K562 (cell line): ENCODE data around the gene C6orf15. TPM values are rescaled to one million over a fixed set of nuclear protein-coding genes. Genes with fewer than 3 reads are reported as not detected.

Experiments
- HINFP ChIP-seq: fragments of 450-650 bp; conservative IDR thresholded peaks from 2 replicates; pipeline ENCODE4 v1.6.1; 2016; ENCODE audit warnings: missing genetic modification characterization, low read depth, mild to moderate bottlenecking, control low read depth, missing compliant biosample characterization
- JUND ChIP-seq, 2 experiments: IDR thresholded peaks; 2 replicates in 1 of 2; 3 replicates in 1 of 2; pipeline ENCODE4 v1.6.1; 2011; ENCODE audit warnings: borderline replicate concordance in 2 of 2, low read depth in 2 of 2, low read length in 2 of 2, improper control_type of control experiment in 1 of 2, missing biosample characterization in 1 of 2, missing genetic modification characterization in 1 of 2, missing genetic modification reagents in 1 of 2
- LARP7 ChIP-seq: fragments of 450-650 bp; IDR thresholded peaks from 2 replicates; pipeline ENCODE4 v1.6.1; 2016
- STAG1 ChIP-seq: sonication (generic); formaldehyde crosslinking; IDR thresholded peaks from 2 replicates; pipeline ENCODE4 v1.5.0; 2020; ENCODE audit warnings: missing genetic modification reagents, borderline replicate concordance
- ZNF224 ChIP-seq: sonication (generic); formaldehyde crosslinking; IDR thresholded peaks from 2 replicates; pipeline ENCODE4 v1.8.0; 2022; ENCODE audit warnings: mild to moderate bottlenecking, missing genetic modification reagents
- ZNF311 ChIP-seq: fragments of 250-450 bp; sonication (Bioruptor Pico); IDR thresholded peaks from 2 replicates; pipeline ENCODE4 v1.4.0; 2020; ENCODE audit warnings: mild to moderate bottlenecking, moderate library complexity
- polyA plus RNA-seq, 8 experiments: library from polyadenylated mRNA; depleted of rRNA in 4 of 8; stranded (reverse) in 5 of 8; unstranded in 3 of 8; fragments of >200 nt; fragmentation: Nextera tagmentation in 2 of 8; fragmentation: Illumina TruSeq in 1 of 8; extraction: Ambion mirVana in 2 of 8; extraction: Trizol in 1 of 8; gene quantifications; 2 replicates each; pipeline versions ENCODE4 v1.2.1 to v1.2.3, GENCODE V29; 2011 to 2014; ENCODE audit warnings: inconsistent platforms in 1 of 8, missing spikeins in 1 of 8
- total RNA-seq, 7 experiments: library from RNA; depleted of rRNA in 6 of 7; stranded (reverse); fragments of >200 nt in 6 of 7; fragmentation: Illumina TruSeq in 2 of 7; extraction: Trizol in 2 of 7; gene quantifications; 2 replicates each; pipeline versions ENCODE4 v1.2.1 to v1.2.3, GENCODE V29; 2011 to 2021; ENCODE audit warnings: low replicate concordance in 1 of 7
- TF ChIP-seq, protein P1 (sequence below): fragments of 200-600 bp; sonication (generic); IDR thresholded peaks from one replicate; pipeline ENCODE4 v1.6.1; 2012; ENCODE audit warnings: mild to moderate bottlenecking, low read depth, low read length, inconsistent platforms

C6orf15 gene
- total and polyA plus RNA-seq, 9 of the 15 experiments (the other 6 are each of a cell fraction or from before 2014, with no cell fraction given) = not detected

DNA sequence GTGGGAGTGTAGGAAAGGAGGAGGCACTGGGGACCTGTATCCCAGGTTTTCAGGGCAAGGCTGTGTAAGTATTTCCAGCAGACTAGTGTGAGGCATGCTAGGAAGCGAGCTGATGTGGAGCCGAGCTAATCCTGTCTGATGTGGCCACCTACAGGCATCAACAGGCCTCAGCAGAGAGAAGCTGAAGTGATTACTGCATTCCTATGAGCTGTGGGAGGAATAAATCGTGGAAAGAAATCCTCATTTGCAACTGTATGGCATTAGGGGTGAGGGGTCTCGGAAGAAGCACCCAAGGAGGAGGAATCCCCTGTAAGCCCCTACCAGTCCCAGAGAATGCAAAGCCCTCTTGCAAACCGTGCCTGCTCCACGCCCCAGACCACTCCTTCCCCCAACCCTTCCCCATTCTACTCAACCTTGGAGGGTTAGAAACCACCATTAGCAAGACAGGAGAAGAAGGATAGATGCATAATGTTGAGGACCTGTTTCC is 41.6 kb downstream of the C6orf15 start (continued):
- TF ChIP-seq, protein P1, sequence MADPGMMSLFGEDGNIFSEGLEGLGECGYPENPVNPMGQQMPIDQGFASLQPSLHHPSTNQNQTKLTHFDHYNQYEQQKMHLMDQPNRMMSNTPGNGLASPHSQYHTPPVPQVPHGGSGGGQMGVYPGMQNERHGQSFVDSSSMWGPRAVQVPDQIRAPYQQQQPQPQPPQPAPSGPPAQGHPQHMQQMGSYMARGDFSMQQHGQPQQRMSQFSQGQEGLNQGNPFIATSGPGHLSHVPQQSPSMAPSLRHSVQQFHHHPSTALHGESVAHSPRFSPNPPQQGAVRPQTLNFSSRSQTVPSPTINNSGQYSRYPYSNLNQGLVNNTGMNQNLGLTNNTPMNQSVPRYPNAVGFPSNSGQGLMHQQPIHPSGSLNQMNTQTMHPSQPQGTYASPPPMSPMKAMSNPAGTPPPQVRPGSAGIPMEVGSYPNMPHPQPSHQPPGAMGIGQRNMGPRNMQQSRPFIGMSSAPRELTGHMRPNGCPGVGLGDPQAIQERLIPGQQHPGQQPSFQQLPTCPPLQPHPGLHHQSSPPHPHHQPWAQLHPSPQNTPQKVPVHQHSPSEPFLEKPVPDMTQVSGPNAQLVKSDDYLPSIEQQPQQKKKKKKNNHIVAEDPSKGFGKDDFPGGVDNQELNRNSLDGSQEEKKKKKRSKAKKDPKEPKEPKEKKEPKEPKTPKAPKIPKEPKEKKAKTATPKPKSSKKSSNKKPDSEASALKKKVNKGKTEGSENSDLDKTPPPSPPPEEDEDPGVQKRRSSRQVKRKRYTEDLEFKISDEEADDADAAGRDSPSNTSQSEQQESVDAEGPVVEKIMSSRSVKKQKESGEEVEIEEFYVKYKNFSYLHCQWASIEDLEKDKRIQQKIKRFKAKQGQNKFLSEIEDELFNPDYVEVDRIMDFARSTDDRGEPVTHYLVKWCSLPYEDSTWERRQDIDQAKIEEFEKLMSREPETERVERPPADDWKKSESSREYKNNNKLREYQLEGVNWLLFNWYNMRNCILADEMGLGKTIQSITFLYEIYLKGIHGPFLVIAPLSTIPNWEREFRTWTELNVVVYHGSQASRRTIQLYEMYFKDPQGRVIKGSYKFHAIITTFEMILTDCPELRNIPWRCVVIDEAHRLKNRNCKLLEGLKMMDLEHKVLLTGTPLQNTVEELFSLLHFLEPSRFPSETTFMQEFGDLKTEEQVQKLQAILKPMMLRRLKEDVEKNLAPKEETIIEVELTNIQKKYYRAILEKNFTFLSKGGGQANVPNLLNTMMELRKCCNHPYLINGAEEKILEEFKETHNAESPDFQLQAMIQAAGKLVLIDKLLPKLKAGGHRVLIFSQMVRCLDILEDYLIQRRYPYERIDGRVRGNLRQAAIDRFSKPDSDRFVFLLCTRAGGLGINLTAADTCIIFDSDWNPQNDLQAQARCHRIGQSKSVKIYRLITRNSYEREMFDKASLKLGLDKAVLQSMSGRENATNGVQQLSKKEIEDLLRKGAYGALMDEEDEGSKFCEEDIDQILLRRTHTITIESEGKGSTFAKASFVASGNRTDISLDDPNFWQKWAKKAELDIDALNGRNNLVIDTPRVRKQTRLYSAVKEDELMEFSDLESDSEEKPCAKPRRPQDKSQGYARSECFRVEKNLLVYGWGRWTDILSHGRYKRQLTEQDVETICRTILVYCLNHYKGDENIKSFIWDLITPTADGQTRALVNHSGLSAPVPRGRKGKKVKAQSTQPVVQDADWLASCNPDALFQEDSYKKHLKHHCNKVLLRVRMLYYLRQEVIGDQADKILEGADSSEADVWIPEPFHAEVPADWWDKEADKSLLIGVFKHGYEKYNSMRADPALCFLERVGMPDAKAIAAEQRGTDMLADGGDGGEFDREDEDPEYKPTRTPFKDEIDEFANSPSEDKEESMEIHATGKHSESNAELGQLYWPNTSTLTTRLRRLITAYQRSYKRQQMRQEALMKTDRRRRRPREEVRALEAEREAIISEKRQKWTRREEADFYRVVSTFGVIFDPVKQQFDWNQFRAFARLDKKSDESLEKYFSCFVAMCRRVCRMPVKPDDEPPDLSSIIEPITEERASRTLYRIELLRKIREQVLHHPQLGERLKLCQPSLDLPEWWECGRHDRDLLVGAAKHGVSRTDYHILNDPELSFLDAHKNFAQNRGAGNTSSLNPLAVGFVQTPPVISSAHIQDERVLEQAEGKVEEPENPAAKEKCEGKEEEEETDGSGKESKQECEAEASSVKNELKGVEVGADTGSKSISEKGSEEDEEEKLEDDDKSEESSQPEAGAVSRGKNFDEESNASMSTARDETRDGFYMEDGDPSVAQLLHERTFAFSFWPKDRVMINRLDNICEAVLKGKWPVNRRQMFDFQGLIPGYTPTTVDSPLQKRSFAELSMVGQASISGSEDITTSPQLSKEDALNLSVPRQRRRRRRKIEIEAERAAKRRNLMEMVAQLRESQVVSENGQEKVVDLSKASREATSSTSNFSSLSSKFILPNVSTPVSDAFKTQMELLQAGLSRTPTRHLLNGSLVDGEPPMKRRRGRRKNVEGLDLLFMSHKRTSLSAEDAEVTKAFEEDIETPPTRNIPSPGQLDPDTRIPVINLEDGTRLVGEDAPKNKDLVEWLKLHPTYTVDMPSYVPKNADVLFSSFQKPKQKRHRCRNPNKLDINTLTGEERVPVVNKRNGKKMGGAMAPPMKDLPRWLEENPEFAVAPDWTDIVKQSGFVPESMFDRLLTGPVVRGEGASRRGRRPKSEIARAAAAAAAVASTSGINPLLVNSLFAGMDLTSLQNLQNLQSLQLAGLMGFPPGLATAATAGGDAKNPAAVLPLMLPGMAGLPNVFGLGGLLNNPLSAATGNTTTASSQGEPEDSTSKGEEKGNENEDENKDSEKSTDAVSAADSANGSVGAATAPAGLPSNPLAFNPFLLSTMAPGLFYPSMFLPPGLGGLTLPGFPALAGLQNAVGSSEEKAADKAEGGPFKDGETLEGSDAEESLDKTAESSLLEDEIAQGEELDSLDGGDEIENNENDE = no peak
- 0 out of 2 replicates have a peak, but pooled peaks have one; percentile 19 for TF ChIP-seq STAG1 (CRISPR knock-in tag)
- 0 out of 2 replicates have a peak, but pooled peaks have one; percentile 10 for TF ChIP-seq JUND (IDR thresholded peaks at IDR 0.05; ENCODE audit: borderline replicate concordance, low read depth, low read length)
- TF ChIP-seq JUND (tag; IDR thresholded peaks at IDR 0.05; ENCODE audit: borderline replicate concordance, low read depth, low read length) = no peak; the same call in 2 of the 3 replicates
- TF ChIP-seq ZNF311 (CRISPR knock-in tag) = no peak
- no peak for TF ChIP-seq LARP7
- TF ChIP-seq ZNF224 (CRISPR knock-in tag) = no peak
- no peak for TF ChIP-seq HINFP (tag)
